HepG2 (cell line): ENCODE results near the gene PTH1R. TPM values are rescaled to one million over a fixed set of nuclear protein-coding genes. Genes with fewer than 3 reads are reported as not detected.

Experiments used
- ATAC-seq: fragments of 200-7000 bp; cut with Tn5 transposase; 3 replicates; pipeline ENCODE4 v1.9.1; 2020; ENCODE audit warnings: mild to moderate bottlenecking, moderate library complexity
- BruUV-seq: library from RNA; stranded (reverse); fragments of 400-500 nt; replicated peaks from 2 replicates; lab custom pipeline; 2021; lab: Mats Ljungman, UMichigan
- CTCF ChIA-PET: fragments of 300-600 bp; formaldehyde crosslinking; extraction: SDS; loops from one replicate; lab custom pipeline; 2021; ENCODE audit warnings: low total read pairs, inconsistent platforms, low intra/inter-chr PET ratio; lab: Yijun Ruan, JAX
- POLR2A ChIA-PET: fragments of 350-600 bp; sonication (Branson Sonifier 250); formaldehyde crosslinking; loops from one replicate; lab custom pipeline; 2020; ENCODE audit warnings: antibody characterized with exemption, inconsistent platforms; lab: Yijun Ruan, JAX
- DNase-seq: peaks from one replicate; pipeline ENCODE4 v3.0.0-alpha.2; 2015; ENCODE audit warnings: low spot score
- FAIRE-seq: peaks from 3 replicates; lab custom pipeline; 2011; peaks lifted over from hg19 to GRCh38; lab: Jason Lieb, UNC
- H2AFZ ChIP-seq: one replicate; pipeline ENCODE4 v1.6.1; 2011; ENCODE audit warnings: low read length, inconsistent platforms
- H3K27ac ChIP-seq: fragments of 300-600 bp; 3 replicates; pipeline ENCODE4 v1.8.0; 2011; ENCODE audit warnings: mixed run types, mild to moderate bottlenecking, mixed read lengths, low read length, inconsistent platforms; ENCODE audit not compliant: insufficient read depth; ENCODE audit errors: extremely low read length
- H3K27me3 ChIP-seq, 2 experiments: fragments of 200-600 bp in 1 of 2; 2 replicates in 1 of 2; 3 replicates in 1 of 2; pipeline versions ENCODE4 v1.6.0 to v1.8.0; 2011; ENCODE audit warnings: low read length in 2 of 2, mild to moderate bottlenecking in 2 of 2, moderate library complexity in 2 of 2, inconsistent platforms in 1 of 2; ENCODE audit not compliant: insufficient read depth in 2 of 2, control insufficient read depth in 1 of 2
- H3K36me3 ChIP-seq, 2 experiments: fragments of 200-600 bp in 1 of 2; replicated peaks in 1 of 2; 2 replicates in 1 of 2; 3 replicates in 1 of 2; pipeline versions ENCODE4 v1.5.1 to v1.8.0; 2011; ENCODE audit warnings: low read length in 2 of 2, inconsistent platforms in 1 of 2; ENCODE audit not compliant: insufficient read depth in 2 of 2, control insufficient read depth in 1 of 2
- H3K4me1 ChIP-seq: 2 replicates; pipeline ENCODE4 v1.5.1; 2012; ENCODE audit warnings: low read length, inconsistent platforms; ENCODE audit not compliant: insufficient read depth
- H3K4me2 ChIP-seq: 2 replicates; pipeline ENCODE4 v1.6.0; 2011; ENCODE audit warnings: low read depth, low read length, inconsistent platforms
- H3K4me3 ChIP-seq, 3 experiments: fragments of 200-600 bp in 1 of 3; sonication (generic), shearing (Covaris generic) in 1 of 3; replicated peaks in 1 of 3; 2 replicates each; pipeline ENCODE4 v1.5.1; 2011 to 2016; ENCODE audit warnings: low read length in 3 of 3, inconsistent platforms in 2 of 3, low read depth in 2 of 3, mild to moderate bottlenecking in 2 of 3, control low read depth in 1 of 3, mixed read lengths in 1 of 3; ENCODE audit not compliant: insufficient read depth in 1 of 3
- H3K79me2 ChIP-seq: one replicate; pipeline ENCODE4 v1.6.1; 2011; ENCODE audit warnings: low read length, inconsistent platforms; ENCODE audit not compliant: insufficient read depth
- H3K9ac ChIP-seq: 2 replicates; pipeline ENCODE4 v1.6.0; 2011; ENCODE audit warnings: mild to moderate bottlenecking, low read depth, low read length, inconsistent platforms; ENCODE audit not compliant: insufficient read depth
- H3K9me3 ChIP-seq: 2 replicates; pipeline ENCODE4 v1.5.1; 2012; ENCODE audit warnings: mild to moderate bottlenecking, low read length
- H4K20me1 ChIP-seq: 2 replicates; pipeline ENCODE4 v1.6.0; 2011; ENCODE audit warnings: inconsistent platforms, mild to moderate bottlenecking, low read length, moderate library complexity; ENCODE audit not compliant: insufficient read depth
- ELF3 ChIP-seq: IDR thresholded peaks from 2 replicates; pipeline ENCODE4 v1.6.1; 2016; ENCODE audit warnings: missing genetic modification reagents, missing compliant biosample characterization
- FOXK2 ChIP-seq: fragments of 450-650 bp; IDR thresholded peaks from 2 replicates; pipeline ENCODE4 v1.6.1; 2016
- MNT ChIP-seq: fragments of 450-650 bp; IDR thresholded peaks from 2 replicates; pipeline ENCODE4 v1.6.1; 2016
- SIX1 ChIP-seq: sonication (generic); formaldehyde crosslinking; IDR thresholded peaks from 2 replicates; pipeline ENCODE4 v1.4.0; 2020; ENCODE audit warnings: missing genetic modification reagents, borderline replicate concordance
- SOX6 ChIP-seq, 2 experiments: fragments of 450-650 bp in 1 of 2; sonication (generic) in 1 of 2; formaldehyde crosslinking in 1 of 2; IDR thresholded peaks; 2 replicates each; pipeline versions ENCODE4 v1.4.0 to v1.6.1; 2017 to 2020; ENCODE audit warnings: antibody characterized with exemption in 1 of 2, mild to moderate bottlenecking in 1 of 2, missing genetic modification reagents in 1 of 2
- ZFP36L2 ChIP-seq: sonication (generic); formaldehyde crosslinking; IDR thresholded peaks from 2 replicates; pipeline ENCODE4 v1.4.0; 2020; ENCODE audit warnings: missing genetic modification reagents
- ZXDC ChIP-seq: sonication (generic); formaldehyde crosslinking; IDR thresholded peaks from 2 replicates; pipeline ENCODE4 v1.5.0; 2020; ENCODE audit warnings: mild to moderate bottlenecking, missing genetic modification reagents
- WGBS: methylation state at CpG from one replicate; pipeline ENCODE4 v1.1.6; 2017; ENCODE audit warnings: low lambda C conversion rate; 5-methylcytosine and 5-hydroxymethylcytosine counted together
- in situ Hi-C: cut with HindIII; loops from 2 replicates; pipeline ENCODE4 v1.10.0; 2017; ENCODE audit warnings: low pct_unique_long_range_greater_than_20kb; ENCODE audit not compliant: extremely low pct_ligation_motif_present
- intact Hi-C: fragments of 100-400 bp; cut with micrococcal nuclease; formaldehyde crosslinking; loops from one replicate; pipeline ENCODE4 v1.10.0; 2022; ENCODE audit not compliant: unreplicated experiment
- polyA plus RNA-seq, 8 experiments: library from polyadenylated mRNA; depleted of rRNA in 3 of 8; stranded (reverse) in 7 of 8; unstranded in 1 of 8; fragments of >200 nt; fragmentation: Illumina TruSeq in 4 of 8; extraction: Trizol in 4 of 8; gene quantifications; 2 replicates each; pipeline versions ENCODE4 v1.2.1 to v1.2.3, GENCODE V29; 2011 to 2016; ENCODE audit warnings: low read depth in 4 of 8, missing spikeins in 1 of 8, mixed read lengths in 1 of 8; ENCODE audit not compliant: insufficient read depth in 1 of 8
- total RNA-seq, 5 experiments: library from RNA; depleted of rRNA; stranded (reverse); fragments of >200 nt; fragmentation: Illumina TruSeq; extraction: Trizol; gene quantifications; 2 replicates each; pipeline ENCODE4 v1.2.3, GENCODE V29; 2016; ENCODE audit warnings: low read depth in 1 of 5

PTH1R gene
- total and polyA plus RNA-seq, 2 of the 13 experiments (the other 11 are each of a cell fraction or from before 2014, with no cell fraction given), result not detected

GRCh38 chr3:46907271-46907670 lies 29.8 kb downstream of the PTH1R start:
- H3K4me3 ChIP-seq, result no peak overlapping the region
- TF ChIP-seq SIX1 (CRISPR knock-in tag), result no peak
- peak; percentile 37 for TF ChIP-seq MNT
- TF ChIP-seq, all 625 proteins: peak for 1
- H2AFZ ChIP-seq, result no peak overlapping the region
- peaks cover 4 to 39% of the 10 kb centered on the region in 2 experiments; a peak in 3 of 5 replicates for H3K27me3 ChIP-seq
- H3K9me3 ChIP-seq, result no peaks in the 10 kb centered on the region
- no peak overlapping the region for H3K9ac ChIP-seq
- peaks cover 10% of the 10 kb centered on the region for H3K4me1 ChIP-seq
- no peak overlapping the region for H3K4me2 ChIP-seq
- DNase-seq (no peak), ATAC-seq (no peak), FAIRE-seq (no peak)
- intact Hi-C loops (no loop called here), in situ Hi-C loops (loop anchor here (5.0 kb wide), 2 partner anchors 40 to 195 kb away; no protein-coding TSS in a partner anchor)
- H3K79me2 ChIP-seq, result no peaks in the 10 kb centered on the region
- no peak overlapping the region for H3K27ac ChIP-seq
- 23% methylated on average over 7 of the region's 12 CpGs for WGBS
- CTCF ChIA-PET, result interaction anchor here (3.3 kb wide), 1 partner anchor 40 kb away, joined by 15 read pairs; no protein-coding TSS in a partner anchor
- no peaks in the 10 kb centered on the region for H3K36me3 ChIP-seq
- H4K20me1 ChIP-seq, result no peaks in the 10 kb centered on the region
- POLR2A ChIA-PET, result no interaction called here
- no TSS peak for BruUV-seq

- Histone ChIP-seq H3K9me3 (no peaks in the 10 kb centered on the region), H3K36me3 (no peaks in the 10 kb centered on the region), H3K27ac (no peak overlapping the region), H3K9ac (no peak overlapping the region), H4K20me1 (no peaks in the 10 kb centered on the region), H3K4me1 (peaks cover 10% of the 10 kb centered on the region), H3K4me2 (no peak overlapping the region), H3K4me3 (no peak overlapping the region), H2AFZ (no peak overlapping the region), H3K79me2 (no peaks in the 10 kb centered on the region), H3K27me3 (peaks cover under 1 to 36% of the 10 kb centered on the region in 2 experiments; a peak in 3 of 5 replicates)
- no TSS peak for BruUV-seq
- in situ Hi-C loops, result loop anchor here (5.0 kb wide), 2 partner anchors 41 to 196 kb away; no protein-coding TSS in a partner anchor
- no peak for DNase-seq
- intact Hi-C loops, result loop anchor here (1.0 kb wide), 1 partner anchor 42 kb away; no protein-coding TSS in a partner anchor
- WGBS, result 5% methylated on average over 1 of the region's 1 CpG
- FAIRE-seq, result no peak
- no peak for ATAC-seq
- ChIA-PET POLR2A (no interaction called here), CTCF (interaction anchor here (0.8 to 3.3 kb wide), 2 partner anchors 41 to 202 kb away, joined by 3 to 15 read pairs; no protein-coding TSS in a partner anchor)
- TF ChIP-seq ELF3, result no peak
- 0 out of 2 replicates have a peak, but pooled peaks have one; percentile 7 for TF ChIP-seq SOX6 (IDR thresholded peaks at IDR 0.05)
- TF ChIP-seq SOX6 (CRISPR knock-in tag; IDR thresholded peaks at IDR 0.05), result no peak
- TF ChIP-seq ZFP36L2 (CRISPR knock-in tag), result no peak
- TF ChIP-seq ZXDC (CRISPR knock-in tag), result no peak
- peak; percentile 22; the same call in 1 of the 2 replicates for TF ChIP-seq FOXK2
Measured at GRCh38 chr3:46907960-46908293, 30.4 kb downstream of the PTH1R start.
